ENCODE results near the gene PDLIM3. TPM values are rescaled to one million over a fixed set of nuclear protein-coding genes. Genes with fewer than 3 reads are reported as not detected.

The PDLIM3 gene
- total and polyA plus RNA-seq, 2 experiments from 2014 or later = 8.5 to 18.0 TPM

GRCh38 chr4:185550933-185551332 lies 15.6 kb upstream of the PDLIM3 start:
- no peaks in the 10 kb centered on the region for H3K79me2 ChIP-seq (replicated peaks; ENCODE audit: insufficient read depth)
- H3F3A ChIP-seq (replicated peaks; ENCODE audit: low read depth) = no peaks in the 10 kb centered on the region
- H3K9me3 Mint-ChIP-seq = no peaks in the 10 kb centered on the region; the same call in 2 of the 3 replicates
- H3K4me1 ChIP-seq (ENCODE audit: insufficient read depth) = no peaks in the 10 kb centered on the region
- no peaks in the 10 kb centered on the region; the same call in 2 of the 3 replicates for H3K4me1 Mint-ChIP-seq
- H3K4me3 Mint-ChIP-seq = no peak overlapping the region
- no peak for TF ChIP-seq EZH2phosphoT487 (IDR thresholded peaks at IDR 0.05; ENCODE audit: unreplicated experiment)
- no peak for TF ChIP-seq STAT1 (IDR thresholded peaks at IDR 0.05; ENCODE audit: unreplicated experiment)
- no peak for TF ChIP-seq JUNB (IDR thresholded peaks at IDR 0.05; ENCODE audit: unreplicated experiment)
- TF ChIP-seq EZH2 (IDR thresholded peaks at IDR 0.05; ENCODE audit: low read depth, unreplicated experiment) = no peak
- TF ChIP-seq ZNF114 (CRISPR knock-in tag; IDR thresholded peaks at IDR 0.05) = no peak
- TF ChIP-seq, protein P1, sequence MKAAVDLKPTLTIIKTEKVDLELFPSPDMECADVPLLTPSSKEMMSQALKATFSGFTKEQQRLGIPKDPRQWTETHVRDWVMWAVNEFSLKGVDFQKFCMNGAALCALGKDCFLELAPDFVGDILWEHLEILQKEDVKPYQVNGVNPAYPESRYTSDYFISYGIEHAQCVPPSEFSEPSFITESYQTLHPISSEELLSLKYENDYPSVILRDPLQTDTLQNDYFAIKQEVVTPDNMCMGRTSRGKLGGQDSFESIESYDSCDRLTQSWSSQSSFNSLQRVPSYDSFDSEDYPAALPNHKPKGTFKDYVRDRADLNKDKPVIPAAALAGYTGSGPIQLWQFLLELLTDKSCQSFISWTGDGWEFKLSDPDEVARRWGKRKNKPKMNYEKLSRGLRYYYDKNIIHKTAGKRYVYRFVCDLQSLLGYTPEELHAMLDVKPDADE (IDR thresholded peaks at IDR 0.05) = no peak
- TF ChIP-seq, protein P2, sequence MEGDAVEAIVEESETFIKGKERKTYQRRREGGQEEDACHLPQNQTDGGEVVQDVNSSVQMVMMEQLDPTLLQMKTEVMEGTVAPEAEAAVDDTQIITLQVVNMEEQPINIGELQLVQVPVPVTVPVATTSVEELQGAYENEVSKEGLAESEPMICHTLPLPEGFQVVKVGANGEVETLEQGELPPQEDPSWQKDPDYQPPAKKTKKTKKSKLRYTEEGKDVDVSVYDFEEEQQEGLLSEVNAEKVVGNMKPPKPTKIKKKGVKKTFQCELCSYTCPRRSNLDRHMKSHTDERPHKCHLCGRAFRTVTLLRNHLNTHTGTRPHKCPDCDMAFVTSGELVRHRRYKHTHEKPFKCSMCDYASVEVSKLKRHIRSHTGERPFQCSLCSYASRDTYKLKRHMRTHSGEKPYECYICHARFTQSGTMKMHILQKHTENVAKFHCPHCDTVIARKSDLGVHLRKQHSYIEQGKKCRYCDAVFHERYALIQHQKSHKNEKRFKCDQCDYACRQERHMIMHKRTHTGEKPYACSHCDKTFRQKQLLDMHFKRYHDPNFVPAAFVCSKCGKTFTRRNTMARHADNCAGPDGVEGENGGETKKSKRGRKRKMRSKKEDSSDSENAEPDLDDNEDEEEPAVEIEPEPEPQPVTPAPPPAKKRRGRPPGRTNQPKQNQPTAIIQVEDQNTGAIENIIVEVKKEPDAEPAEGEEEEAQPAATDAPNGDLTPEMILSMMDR (conservative IDR thresholded peaks at IDR 0.05; ENCODE audit: low read depth in 2 of 2) = no peak
- no peak for TF ChIP-seq NANOG (IDR thresholded peaks at IDR 0.05; ENCODE audit: borderline replicate concordance)
- TF ChIP-seq, protein P3, sequence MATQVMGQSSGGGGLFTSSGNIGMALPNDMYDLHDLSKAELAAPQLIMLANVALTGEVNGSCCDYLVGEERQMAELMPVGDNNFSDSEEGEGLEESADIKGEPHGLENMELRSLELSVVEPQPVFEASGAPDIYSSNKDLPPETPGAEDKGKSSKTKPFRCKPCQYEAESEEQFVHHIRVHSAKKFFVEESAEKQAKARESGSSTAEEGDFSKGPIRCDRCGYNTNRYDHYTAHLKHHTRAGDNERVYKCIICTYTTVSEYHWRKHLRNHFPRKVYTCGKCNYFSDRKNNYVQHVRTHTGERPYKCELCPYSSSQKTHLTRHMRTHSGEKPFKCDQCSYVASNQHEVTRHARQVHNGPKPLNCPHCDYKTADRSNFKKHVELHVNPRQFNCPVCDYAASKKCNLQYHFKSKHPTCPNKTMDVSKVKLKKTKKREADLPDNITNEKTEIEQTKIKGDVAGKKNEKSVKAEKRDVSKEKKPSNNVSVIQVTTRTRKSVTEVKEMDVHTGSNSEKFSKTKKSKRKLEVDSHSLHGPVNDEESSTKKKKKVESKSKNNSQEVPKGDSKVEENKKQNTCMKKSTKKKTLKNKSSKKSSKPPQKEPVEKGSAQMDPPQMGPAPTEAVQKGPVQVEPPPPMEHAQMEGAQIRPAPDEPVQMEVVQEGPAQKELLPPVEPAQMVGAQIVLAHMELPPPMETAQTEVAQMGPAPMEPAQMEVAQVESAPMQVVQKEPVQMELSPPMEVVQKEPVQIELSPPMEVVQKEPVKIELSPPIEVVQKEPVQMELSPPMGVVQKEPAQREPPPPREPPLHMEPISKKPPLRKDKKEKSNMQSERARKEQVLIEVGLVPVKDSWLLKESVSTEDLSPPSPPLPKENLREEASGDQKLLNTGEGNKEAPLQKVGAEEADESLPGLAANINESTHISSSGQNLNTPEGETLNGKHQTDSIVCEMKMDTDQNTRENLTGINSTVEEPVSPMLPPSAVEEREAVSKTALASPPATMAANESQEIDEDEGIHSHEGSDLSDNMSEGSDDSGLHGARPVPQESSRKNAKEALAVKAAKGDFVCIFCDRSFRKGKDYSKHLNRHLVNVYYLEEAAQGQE (IDR thresholded peaks at IDR 0.05; ENCODE audit: unreplicated experiment) = no peak
- no peak for TF ChIP-seq CREB1 (CRISPR knock-in tag; IDR thresholded peaks at IDR 0.05; ENCODE audit: low read depth)
- TF ChIP-seq, protein P4, sequence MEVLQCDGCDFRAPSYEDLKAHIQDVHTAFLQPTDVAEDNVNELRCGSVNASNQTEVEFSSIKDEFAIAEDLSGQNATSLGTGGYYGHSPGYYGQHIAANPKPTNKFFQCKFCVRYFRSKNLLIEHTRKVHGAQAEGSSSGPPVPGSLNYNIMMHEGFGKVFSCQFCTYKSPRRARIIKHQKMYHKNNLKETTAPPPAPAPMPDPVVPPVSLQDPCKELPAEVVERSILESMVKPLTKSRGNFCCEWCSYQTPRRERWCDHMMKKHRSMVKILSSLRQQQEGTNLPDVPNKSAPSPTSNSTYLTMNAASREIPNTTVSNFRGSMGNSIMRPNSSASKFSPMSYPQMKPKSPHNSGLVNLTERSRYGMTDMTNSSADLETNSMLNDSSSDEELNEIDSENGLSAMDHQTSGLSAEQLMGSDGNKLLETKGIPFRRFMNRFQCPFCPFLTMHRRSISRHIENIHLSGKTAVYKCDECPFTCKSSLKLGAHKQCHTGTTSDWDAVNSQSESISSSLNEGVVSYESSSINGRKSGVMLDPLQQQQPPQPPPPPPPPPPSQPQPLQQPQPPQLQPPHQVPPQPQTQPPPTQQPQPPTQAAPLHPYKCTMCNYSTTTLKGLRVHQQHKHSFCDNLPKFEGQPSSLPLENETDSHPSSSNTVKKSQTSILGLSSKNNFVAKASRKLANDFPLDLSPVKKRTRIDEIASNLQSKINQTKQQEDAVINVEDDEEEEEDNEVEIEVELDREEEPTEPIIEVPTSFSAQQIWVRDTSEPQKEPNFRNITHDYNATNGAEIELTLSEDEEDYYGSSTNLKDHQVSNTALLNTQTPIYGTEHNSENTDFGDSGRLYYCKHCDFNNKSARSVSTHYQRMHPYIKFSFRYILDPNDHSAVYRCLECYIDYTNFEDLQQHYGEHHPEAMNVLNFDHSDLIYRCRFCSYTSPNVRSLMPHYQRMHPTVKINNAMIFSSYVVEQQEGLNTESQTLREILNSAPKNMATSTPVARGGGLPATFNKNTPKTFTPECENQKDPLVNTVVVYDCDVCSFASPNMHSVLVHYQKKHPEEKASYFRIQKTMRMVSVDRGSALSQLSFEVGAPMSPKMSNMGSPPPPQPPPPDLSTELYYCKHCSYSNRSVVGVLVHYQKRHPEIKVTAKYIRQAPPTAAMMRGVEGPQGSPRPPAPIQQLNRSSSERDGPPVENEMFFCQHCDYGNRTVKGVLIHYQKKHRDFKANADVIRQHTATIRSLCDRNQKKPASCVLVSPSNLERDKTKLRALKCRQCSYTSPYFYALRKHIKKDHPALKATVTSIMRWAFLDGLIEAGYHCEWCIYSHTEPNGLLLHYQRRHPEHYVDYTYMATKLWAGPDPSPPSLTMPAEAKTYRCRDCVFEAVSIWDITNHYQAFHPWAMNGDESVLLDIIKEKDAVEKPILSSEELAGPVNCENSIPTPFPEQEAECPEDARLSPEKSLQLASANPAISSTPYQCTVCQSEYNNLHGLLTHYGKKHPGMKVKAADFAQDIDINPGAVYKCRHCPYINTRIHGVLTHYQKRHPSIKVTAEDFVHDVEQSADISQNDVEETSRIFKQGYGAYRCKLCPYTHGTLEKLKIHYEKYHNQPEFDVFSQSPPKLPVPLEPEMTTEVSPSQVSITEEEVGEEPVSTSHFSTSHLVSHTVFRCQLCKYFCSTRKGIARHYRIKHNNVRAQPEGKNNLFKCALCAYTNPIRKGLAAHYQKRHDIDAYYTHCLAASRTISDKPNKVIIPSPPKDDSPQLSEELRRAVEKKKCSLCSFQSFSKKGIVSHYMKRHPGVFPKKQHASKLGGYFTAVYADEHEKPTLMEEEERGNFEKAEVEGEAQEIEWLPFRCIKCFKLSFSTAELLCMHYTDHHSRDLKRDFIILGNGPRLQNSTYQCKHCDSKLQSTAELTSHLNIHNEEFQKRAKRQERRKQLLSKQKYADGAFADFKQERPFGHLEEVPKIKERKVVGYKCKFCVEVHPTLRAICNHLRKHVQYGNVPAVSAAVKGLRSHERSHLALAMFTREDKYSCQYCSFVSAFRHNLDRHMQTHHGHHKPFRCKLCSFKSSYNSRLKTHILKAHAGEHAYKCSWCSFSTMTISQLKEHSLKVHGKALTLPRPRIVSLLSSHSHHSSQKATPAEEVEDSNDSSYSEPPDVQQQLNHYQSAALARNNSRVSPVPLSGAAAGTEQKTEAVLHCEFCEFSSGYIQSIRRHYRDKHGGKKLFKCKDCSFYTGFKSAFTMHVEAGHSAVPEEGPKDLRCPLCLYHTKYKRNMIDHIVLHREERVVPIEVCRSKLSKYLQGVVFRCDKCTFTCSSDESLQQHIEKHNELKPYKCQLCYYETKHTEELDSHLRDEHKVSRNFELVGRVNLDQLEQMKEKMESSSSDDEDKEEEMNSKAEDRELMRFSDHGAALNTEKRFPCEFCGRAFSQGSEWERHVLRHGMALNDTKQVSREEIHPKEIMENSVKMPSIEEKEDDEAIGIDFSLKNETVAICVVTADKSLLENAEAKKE (CRISPR knock-in tag; IDR thresholded peaks at IDR 0.05) = no peak
- no peak for TF ChIP-seq POLR2AphosphoS5 (IDR thresholded peaks at IDR 0.05; ENCODE audit: low read depth)
- H3K4me3 ChIP-seq = no peak overlapping the region
- H3K27ac Mint-ChIP-seq = no peak overlapping the region
- H2AFZ ChIP-seq = no peak overlapping the region
- no peaks in the 10 kb centered on the region for H3K27me3 ChIP-seq (ENCODE audit: insufficient read depth)
- H3K36me3 ChIP-seq (ENCODE audit: insufficient read depth) = no peaks in the 10 kb centered on the region
- ATAC-seq = no peak
- DNase-seq (ENCODE audit: low spot score) = no peak
- peaks cover 13% of the 10 kb centered on the region for H3K9me2 ChIP-seq (ENCODE audit: insufficient read depth)
- H3K27me3 Mint-ChIP-seq (ENCODE audit: insufficient read depth, low read depth, poor library complexity) = no peaks in the 10 kb centered on the region
- no peak overlapping the region for H3K27ac ChIP-seq (ENCODE audit: low read depth)
- no peaks in the 10 kb centered on the region for H3K36me3 Mint-ChIP-seq (ENCODE audit: low read depth)
- H4K20me1 ChIP-seq (replicated peaks; ENCODE audit: insufficient read depth) = no peaks in the 10 kb centered on the region
- H3K4me2 ChIP-seq = no peak overlapping the region

Measured in GM23338 (cell line).